HG02938 (cell line): ENCODE data around the gene PTPRF.

Source experiments
- ATAC-seq: cut with Tn5 transposase; IDR thresholded peaks from one replicate; pipeline ENCODE4 v1.9.1; 2021; ENCODE audit warnings: mild to moderate bottlenecking, moderate library complexity; ENCODE audit not compliant: unreplicated experiment

Gene PTPRF

DNA sequence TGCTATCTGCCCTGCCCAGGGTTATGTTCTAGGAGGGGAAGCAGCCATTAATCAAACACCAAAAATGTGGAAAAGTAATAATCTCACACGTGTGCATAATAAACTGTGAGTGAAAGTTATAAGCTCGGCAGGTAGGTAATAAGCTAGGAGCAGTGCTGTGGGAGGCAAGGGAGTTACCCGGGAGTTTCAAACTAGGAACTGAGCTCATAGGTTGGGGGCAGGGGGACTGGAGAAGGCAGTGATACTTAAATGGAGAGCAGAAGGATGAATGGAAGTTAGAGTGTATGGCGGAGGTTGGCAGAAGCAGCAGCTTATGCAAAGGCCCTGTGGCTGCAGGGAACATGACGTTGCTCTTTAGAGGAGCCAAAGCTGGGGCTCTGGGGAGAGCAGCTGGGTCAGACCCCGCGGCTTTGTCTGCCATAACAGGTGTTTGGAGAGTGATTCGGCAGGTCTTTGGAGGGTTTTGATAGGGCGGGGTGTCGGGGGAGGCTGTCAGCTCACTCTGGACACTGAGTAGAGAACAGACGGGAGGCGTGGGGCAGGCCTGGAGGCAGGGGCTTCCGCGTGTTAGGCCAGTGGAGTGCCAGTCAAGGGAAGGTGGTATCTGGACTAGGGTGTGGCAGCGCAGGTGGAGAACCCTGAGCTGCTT, 20.0 kb downstream of the PTPRF start:
- ATAC-seq: no peak

DNA sequence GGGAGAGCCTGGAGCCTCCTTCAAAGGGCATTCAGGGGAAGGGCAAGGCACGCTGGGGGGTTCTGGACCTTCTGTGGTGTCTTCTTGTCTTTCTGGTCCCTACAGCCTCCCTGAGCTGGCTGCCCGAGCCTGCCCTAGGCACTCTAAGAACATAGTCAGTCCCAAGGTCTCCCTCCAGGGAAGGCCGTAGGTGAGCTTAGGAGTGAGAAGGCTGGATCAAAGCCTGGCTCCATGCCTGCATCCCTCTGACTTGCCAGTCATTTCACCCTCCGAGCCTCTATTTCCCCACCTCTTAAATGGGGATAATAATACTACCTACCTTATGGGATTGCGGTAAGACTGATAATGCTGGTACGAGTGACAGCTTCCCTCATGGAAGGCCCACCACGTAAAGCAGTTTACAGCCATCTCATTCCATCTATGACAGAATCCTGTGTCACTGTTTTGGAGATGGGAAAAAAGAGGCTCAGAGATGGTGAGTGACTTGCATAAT, 20.8 kb downstream of the PTPRF start:
- ATAC-seq: no peak

DNA sequence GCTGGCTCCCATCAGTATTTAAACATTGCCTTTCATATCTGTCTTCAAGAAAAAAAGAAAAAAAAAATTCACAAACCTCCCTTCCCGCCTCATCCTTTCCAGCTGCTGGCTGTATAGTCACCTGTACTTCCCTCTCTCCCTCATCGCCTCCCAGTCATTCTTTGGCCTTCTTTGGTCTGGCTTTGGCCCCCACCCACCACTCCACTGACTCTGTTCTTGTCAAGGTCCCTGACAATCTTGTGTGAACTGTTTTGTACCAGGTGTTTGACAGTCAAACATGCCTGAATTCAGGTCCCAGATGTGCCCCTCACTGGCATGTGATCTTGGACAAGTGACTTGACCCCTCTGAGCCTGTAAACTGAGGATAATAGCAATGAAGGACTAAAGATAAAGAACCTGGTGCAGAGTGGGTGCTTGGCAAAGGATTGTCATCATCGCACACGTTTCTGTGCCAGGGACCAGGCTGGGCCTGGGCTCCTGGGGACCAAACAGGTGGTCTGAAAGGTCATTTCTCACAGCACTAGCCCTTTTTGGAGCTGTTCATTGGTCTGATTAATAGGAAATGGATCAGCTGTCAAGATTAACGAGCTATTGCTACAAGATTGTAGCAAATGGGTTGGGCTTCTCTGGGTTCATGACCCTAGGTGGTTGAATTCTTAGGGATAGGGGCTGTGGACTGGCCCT, 21.5 kb downstream of the PTPRF start:
- no peak for ATAC-seq

DNA sequence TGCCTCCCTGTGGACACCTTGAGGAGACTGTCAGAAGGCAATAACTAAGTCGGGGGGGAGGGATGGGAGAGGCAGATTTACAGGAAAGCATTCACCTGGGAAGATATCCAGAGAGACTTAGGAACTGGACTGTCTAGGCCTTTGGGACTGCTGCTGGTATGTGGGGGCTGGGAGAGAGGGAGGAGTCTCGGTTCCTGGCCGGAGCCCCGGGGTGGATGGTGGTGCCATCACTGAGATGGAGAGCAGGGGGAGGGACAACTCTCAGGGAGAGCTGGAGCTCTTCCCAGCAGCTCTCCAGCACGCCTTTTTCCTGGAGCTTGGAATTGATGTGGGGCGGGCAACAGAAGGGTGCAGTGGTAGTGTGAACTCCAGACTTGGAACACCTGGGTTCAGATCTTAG, 22.1 kb downstream of the PTPRF start:
- no peak for ATAC-seq

DNA sequence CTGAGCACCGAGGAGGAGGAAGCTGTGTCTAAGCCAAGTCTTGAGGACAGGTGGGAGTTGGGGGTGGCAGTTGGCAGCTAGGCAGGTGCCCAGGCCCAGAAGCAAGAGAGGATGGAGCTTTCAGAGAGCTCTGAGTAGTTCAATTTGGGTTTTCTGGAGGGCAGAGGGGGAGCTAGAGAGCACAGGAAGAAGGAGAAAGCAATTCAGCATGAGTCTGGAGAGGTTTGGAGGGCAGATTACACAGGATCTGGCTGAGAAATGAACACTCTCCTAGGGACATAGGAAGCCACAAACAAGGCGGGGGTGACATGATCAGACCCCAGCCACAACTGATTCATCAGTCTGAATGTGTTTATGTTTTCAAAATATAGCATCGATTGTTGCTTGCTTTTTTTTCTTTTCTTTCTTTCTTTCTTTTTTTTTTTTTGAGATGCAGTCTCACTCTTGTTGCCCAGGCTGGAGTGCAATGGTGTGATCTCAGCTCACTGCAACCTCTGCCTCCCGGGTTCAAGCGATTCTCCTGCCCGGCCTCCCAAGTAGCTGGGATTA, 23.8 kb downstream of the PTPRF start:
- no peak for ATAC-seq

DNA sequence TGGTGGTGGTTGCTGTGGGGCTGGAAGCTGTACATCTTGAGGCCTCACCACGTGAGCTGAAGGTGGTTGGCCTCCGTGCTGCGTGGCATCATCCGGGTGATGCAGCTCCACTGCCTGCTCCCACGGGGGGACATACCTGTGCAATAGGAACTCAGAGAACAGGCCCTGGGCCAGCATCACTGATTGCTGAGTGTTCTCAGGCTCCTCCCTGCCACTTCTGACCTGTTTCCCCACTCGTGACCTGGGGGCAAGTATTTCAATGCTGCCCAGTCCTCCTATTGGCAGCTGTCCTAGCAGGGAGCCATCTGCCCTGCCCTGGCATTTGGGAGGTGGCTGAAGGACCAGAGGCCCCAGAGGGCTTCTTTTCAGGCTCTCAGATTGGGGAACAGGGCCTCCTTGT, 26.1 kb downstream of the PTPRF start:
- no peak for ATAC-seq

DNA sequence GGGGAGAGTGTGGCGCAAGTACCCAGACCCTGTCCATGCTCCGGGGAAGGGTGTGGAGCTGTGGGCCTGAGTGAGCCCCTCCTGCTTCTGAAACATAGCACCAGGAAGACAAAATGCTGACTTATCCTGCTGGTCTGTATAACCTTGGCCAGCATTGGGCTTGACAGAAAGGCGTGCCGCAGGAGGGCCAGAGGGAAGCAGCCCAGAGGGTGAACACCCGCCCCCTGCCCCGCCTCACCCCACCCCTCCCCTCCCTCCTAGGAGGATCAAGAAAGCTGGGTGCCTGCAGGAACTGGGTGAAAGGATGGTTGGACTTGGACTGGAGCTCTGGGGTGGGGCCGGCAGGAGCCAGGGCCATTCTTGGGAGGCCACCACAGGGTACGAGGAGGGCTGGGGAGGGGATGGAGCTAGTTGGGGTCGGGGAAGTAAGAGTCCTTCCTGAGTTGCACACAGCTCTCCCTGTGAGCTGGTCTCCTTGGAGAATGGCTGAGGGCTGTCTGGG, 27.1 kb downstream of the PTPRF start:
- ATAC-seq: no peak

DNA sequence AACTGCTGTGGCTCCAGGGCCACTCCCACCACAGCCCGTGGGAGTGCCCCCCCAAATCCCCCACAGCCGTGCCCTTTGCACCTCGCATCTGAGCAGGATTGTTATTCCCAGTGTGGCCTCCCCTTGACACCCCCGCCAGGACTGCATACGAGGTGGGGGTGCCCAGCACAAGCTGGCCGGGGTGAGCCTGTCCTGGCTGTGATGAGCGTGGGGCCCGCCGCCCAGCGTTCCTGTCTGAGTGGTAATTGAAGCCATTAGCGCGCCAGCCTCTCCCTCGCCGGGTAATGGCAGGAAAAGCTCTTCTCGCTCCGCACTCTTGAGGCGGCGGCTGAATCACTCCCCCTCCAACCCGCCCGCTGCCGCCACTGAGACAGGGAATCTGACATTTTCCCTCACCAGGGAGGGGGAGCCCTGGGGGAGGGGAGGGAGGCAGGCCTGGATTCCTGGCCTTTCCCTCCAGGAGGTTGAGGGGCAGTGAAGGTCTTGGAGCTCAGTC, 27.7 kb downstream of the PTPRF start:
- no peak for ATAC-seq

DNA sequence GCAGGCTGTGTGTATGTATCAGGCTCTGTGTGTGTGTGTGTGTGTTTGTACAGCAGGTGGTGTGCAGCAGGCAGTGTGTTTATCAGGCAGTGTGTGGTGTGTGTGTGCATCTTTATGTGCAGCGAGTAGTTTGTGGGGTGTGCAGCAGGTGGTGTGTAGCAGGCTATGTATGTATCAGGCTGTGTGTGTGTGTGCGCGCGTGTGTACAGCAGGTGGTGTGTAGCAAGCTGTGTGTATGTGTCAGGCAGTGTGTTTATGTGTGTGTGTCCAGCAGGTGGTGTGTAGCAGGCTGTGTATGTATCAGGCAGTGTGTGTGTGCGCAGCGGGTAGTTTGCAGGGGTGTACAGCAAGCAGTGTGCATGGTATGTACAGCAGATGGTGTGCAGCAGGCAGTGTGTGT, 29.0 kb downstream of the PTPRF start:
- ATAC-seq: no peak

DNA sequence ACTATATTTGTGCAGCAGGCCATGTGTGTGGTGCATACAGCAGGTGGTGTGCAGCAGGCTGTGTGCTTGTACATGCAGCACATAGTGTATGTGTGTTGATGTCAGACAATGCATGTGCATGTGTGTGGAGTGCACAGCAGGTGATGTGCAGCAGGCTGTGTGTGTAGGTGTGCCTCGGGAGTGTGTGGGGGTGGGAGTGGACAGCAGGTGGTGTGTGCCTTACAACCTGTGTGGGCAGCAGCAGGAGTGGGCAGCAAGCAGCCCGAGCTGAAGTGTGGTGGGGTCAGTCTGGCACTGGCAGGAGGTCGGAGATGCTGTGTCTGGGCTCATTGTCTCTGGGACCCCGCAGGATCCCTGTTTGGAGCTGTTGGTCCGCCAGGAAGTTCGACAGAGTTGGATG, 29.6 kb downstream of the PTPRF start:
- no peak for ATAC-seq

DNA sequence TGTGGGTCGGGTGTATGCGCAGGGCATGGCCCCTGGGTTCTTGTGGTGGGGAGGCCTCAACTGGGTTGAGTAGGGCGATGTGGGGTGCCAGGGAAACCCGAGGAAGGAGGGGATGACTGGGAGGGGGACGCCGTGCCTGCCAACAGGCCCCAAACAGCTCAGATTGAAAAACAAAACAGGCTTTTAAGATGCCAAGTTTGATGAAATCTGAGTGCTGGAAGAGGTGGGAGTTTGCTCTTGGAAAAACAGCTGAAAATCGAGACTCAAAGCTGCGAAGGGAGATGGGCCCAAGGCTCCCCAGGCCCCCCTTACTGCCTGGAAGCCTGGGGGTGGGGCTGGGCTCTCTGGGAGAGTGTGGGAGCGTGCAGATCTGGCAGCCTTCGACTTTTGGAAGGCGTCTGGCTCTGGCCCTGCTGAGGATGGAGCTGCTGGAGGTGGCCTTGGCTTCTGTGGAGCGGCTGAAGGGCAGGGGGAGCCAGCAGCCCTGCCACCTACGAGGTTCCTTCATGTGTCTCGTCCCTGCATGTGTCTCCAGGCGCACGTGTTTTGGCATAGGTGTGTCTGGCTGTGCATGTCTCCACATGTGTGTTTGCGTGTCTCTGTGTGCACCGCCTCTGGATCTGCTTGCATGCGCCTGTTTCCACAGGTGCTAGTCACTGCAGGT, 33.3 kb downstream of the PTPRF start:
- no peak for ATAC-seq

DNA sequence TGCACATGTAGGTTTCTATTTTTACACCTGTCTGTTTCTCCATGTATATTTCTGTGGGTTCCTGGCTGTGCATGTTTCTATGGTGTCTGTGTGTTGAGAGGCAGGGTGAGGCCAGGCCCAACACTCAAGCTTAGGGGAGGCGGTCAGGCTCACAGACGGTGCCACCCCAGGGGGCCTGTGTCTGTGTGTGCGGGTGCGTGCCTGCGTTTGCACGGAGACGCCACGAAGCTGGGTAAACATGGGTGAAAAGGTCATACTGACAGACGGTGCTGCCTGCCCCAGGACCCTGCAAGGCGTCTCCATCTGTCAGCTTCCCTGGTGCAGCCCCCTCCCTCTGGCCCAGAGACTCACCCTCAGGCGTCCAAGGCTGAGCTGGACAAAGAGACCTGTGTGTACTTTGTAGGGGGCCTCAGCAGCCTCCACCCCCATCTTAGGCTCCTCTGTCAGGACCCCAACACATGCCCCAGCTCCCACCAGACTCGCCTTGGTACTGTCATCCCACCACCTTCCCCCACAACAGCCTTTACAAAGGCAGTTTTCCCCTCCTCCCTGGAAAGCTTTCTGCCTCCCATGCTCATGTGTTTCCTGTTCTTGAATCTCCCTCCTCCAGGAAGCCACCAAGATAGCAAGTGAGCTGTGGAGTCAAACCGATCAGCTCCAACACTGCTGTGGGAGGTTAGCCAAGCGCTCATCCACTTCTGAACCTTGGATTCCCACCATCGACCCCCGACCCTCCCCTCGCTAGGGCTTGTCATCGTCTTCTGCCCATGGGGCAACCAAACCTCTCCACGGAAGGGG, 34.1 kb downstream of the PTPRF start:
- no peak for ATAC-seq

DNA sequence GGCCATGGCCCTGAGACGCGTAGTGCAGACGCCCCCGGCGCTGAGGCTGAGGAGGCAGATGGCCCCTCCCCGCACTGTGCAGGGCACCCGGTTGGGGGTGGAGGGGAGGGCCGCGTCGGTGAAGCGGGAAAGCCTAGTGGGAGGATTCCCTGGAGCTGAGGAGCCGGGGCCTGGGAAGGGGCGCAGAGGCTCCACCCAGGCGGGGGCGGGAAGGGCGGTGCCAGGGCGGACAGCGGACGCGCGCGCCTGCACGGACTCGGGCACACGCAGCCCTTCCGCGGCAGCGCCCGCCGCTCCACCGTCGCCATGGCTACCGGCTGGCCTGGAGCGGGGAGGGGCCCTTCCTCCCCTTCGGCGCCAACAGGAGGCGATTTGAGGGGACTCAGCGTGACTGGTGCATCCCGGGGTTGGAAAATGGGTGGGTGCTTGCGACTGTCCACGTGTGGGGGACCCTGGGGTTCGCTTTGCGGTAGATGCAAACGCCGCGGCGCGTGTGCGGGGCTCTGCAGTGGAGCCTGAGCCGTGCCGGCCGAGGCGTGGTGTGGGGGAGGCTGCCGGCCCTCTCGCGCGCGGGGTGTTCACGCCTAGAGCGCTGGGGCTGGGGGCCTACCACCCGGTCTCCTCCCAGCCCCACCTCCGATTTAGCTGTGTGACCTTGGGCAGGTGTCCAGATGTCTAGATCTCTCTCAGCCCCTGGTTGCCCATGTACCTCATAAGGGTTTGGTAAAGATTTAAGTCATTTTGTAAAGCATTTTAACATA, 35.1 kb downstream of the PTPRF start:
- no peak for ATAC-seq

DNA sequence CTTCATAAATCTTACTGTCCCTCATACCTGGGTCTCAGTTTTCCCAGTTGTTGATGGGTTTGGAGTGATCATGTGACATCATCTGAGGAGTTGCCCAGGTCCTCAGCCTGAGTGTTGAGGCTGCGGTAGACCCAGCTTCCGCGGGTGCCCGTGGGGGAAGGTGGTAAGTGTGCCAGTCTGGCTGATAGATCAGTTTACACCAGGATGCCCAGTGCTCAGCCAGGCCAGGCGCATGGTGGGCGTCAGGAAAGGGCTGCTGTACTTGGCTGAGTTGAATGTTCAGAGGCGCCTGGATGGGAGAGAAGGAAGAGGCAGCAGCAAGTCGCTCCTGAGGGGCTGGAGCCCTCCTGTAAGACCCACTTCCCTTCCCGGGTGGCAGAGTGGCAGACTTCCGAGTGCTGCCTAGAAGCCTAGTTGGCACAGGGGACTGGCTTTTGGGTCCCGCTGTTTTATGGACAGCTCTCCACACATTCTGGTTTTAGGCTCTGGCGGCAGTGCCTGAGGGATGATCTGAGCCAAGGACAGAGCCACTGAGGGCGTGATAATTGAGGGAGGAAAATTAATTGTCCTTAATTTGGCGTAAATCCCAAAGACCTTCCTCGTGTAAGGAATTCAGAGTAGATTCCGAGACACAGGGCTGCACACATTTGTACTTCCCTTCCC, 35.8 kb downstream of the PTPRF start:
- no peak for ATAC-seq

DNA sequence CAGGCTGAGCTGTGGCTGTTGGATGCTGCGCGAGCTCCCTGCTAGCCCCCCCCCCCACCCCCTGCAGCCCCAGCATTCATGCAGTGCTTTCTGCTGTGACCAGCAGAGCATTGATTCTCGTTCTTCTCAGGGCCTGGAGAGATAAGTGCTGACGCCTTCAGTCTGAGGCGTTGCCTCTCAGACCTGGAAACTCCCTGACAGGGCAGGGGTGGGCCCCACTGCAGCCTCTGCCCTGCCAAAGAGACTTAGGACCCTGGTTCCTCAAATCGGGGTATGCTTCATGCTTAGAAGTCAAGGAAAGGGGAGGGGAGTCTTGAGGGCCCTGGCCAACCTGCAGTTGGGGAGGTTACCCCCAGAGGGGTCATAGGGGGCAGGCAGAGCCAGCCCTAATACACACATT, 38.5 kb downstream of the PTPRF start:
- ATAC-seq: no peak

DNA sequence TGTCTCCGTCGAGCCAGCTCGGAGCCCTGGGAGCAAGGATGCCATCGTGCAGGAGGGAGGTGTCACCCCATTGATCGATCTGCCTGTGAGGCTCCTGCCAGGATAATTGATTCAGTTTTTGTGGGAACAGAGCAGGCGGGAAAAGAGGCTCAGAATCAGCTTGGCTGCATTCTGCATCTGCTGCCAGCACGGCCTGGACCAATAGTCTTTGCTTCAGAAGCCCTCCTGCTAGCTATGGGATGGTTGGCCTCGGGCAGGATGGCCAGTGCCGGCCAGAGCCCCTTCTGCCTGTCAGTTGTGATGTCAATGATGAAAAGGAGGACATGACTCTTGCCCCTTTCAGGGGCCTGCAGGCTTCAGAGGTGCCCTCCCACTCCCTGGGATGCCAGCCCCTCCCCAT, 39.6 kb downstream of the PTPRF start:
- ATAC-seq: no peak

DNA sequence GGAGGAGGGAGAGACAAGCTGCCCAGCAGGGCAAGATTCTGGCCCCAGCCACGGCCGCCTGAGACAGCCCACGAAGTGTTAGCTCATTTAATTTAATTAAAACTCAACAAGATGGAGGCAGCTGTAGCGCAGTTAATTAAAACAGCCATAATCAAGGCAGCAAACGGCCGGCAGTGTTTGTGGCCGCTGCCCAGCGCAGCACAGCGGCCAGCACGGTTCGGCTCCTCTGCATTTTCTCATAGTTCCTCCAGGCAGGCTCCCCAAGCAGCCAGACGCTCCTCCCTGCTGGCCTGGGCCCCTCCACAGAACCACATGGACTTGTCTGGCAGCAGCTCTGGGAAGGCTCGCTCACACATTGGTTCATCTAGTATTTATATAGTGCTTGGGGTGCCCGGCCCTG, 40.0 kb downstream of the PTPRF start:
- ATAC-seq: no peak

DNA sequence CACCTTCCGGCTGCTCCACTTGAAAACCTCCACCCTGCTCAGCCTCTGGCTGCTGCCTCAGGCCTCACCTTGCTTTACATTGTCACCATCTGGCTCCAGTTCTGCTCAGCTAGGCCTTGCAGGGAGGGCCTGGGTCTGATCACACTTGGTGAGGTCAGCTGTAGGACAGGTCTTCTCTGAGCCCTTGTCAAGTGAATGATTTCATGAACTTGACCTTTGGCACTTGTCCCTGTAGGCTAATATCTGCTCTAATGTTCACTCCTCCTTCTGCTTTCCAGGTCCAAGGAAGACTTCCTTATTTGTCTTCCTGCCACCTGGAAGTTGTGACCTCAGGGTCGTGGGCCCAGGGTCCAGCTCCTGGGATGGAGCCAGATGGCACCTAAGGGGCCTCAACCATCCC, 41.4 kb downstream of the PTPRF start:
- ATAC-seq: no peak

DNA sequence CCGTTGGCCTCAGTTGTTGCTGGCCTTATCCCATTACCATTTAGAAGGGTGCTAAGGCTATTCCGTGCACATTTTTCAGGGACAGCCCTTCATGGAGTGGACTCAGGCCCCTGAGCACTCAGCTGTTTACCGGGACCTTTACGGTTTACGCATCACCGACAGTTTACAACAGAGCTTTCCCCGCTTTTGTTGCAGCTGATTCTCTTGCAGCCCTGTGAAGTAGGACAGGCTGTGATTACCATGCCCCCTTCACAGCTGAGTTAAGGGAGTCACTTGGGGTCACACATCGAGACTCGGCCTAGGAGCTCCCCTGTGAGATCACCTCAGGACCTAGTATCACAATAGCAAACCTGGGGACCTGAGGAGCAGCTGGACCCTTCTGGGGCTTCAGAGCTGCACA, 41.9 kb downstream of the PTPRF start:
- no peak for ATAC-seq
